HepG2 (cell line): ENCODE measurements around the gene THRAP3. TPM values are rescaled to one million over a fixed set of nuclear protein-coding genes. Genes with fewer than 3 reads are reported as not detected.

Experiments used
- DMAP1 ChIP-seq: IDR thresholded peaks from 2 replicates; pipeline ENCODE4 v1.6.1; 2016
- FOSL1 ChIP-seq: sonication (generic); formaldehyde crosslinking; IDR thresholded peaks from 2 replicates; pipeline ENCODE4 v1.9.0; 2021; ENCODE audit warnings: missing genetic modification reagents, borderline replicate concordance
- HNF1B ChIP-seq: sonication (generic); formaldehyde crosslinking; IDR thresholded peaks from 2 replicates; pipeline ENCODE4 v1.5.1; 2020; ENCODE audit warnings: mild to moderate bottlenecking, moderate library complexity, missing genetic modification reagents
- HNRNPH1 ChIP-seq: fragments of 200-400 bp; formaldehyde crosslinking; optimal IDR thresholded peaks from 2 replicates; pipeline ENCODE3; 2017; ENCODE audit warnings: mild to moderate bottlenecking, low read depth, low read length
- HNRNPK ChIP-seq: fragments of 200-400 bp; formaldehyde crosslinking; IDR thresholded peaks from 2 replicates; pipeline ENCODE4 v1.6.1; 2018; ENCODE audit warnings: low read length, low read depth, moderate library complexity, mild to moderate bottlenecking; ENCODE audit not compliant: poor library complexity, severe bottlenecking
- MXD3 ChIP-seq: IDR thresholded peaks from 2 replicates; pipeline ENCODE4 v1.6.1; 2016; ENCODE audit warnings: mild to moderate bottlenecking, missing biosample characterization, missing genetic modification reagents
- NKX3-1 ChIP-seq: sonication (generic); formaldehyde crosslinking; IDR thresholded peaks from 2 replicates; pipeline ENCODE4 v1.5.0; 2020; ENCODE audit warnings: missing genetic modification reagents
- NONO ChIP-seq, 2 experiments: fragments of 450-650 bp in 1 of 2; sonication (generic) in 1 of 2; formaldehyde crosslinking in 1 of 2; IDR thresholded peaks in 1 of 2; conservative IDR thresholded peaks in 1 of 2; 2 replicates each; pipeline versions ENCODE4 v1.6.1 to v1.8.0; 2017 to 2022; ENCODE audit warnings: mild to moderate bottlenecking in 1 of 2, missing genetic modification reagents in 1 of 2, moderate library complexity in 1 of 2
- PBX3 ChIP-seq: sonication (generic); formaldehyde crosslinking; IDR thresholded peaks from 2 replicates; pipeline ENCODE4 v1.8.1; 2023; ENCODE audit warnings: missing genetic modification reagents, inconsistent platforms, borderline replicate concordance
- PTBP1 ChIP-seq: fragments of 200-400 bp; formaldehyde crosslinking; IDR thresholded peaks from 2 replicates; pipeline ENCODE4 v1.6.1; 2018; ENCODE audit warnings: low read length, low read depth; ENCODE audit not compliant: poor library complexity, severe bottlenecking
- RFX5 ChIP-seq: IDR thresholded peaks from 2 replicates; pipeline ENCODE4 v1.6.1; 2011; ENCODE audit warnings: low read depth, low read length, improper control_type of control experiment
- SALL2 ChIP-seq: sonication (generic); formaldehyde crosslinking; IDR thresholded peaks from 2 replicates; pipeline ENCODE4 v1.8.1; 2023; ENCODE audit warnings: mild to moderate bottlenecking, missing genetic modification reagents, inconsistent platforms
- TFAP4 ChIP-seq: sonication (generic); IDR thresholded peaks from 2 replicates; pipeline ENCODE4 v1.6.1; 2016; ENCODE audit warnings: low read depth, borderline replicate concordance
- TGIF2 ChIP-seq: IDR thresholded peaks from 2 replicates; pipeline ENCODE4 v1.6.1; 2016; ENCODE audit warnings: control low read depth, missing compliant biosample characterization
- THYN1 ChIP-seq: sonication (generic); formaldehyde crosslinking; IDR thresholded peaks from 2 replicates; pipeline ENCODE4 v1.8.1; 2023; ENCODE audit warnings: low read depth, mild to moderate bottlenecking, moderate library complexity, missing genetic modification reagents, borderline replicate concordance
- ZBTB46 ChIP-seq: sonication (generic); formaldehyde crosslinking; IDR thresholded peaks from 2 replicates; pipeline ENCODE4 v1.4.0; 2020; ENCODE audit warnings: mild to moderate bottlenecking, missing genetic modification reagents, borderline replicate concordance
- ZEB1 ChIP-seq: IDR thresholded peaks from 2 replicates; pipeline ENCODE4 v1.6.1; 2012; ENCODE audit warnings: mild to moderate bottlenecking, low read depth, inconsistent platforms; ENCODE audit not compliant: insufficient replicate concordance
- ZFYVE20 ChIP-seq: sonication (generic); formaldehyde crosslinking; IDR thresholded peaks from 2 replicates; pipeline ENCODE4 v1.8.0; 2023; ENCODE audit warnings: low read depth, mild to moderate bottlenecking, moderate library complexity, missing genetic modification reagents, borderline replicate concordance
- ZNF598 ChIP-seq: sonication (generic); formaldehyde crosslinking; IDR thresholded peaks from 2 replicates; pipeline ENCODE4 v1.5.1; 2020; ENCODE audit warnings: mild to moderate bottlenecking, missing genetic modification reagents, borderline replicate concordance
- ZNF670 ChIP-seq: sonication (generic); formaldehyde crosslinking; IDR thresholded peaks from 2 replicates; pipeline ENCODE4 v1.8.0; 2022; ENCODE audit warnings: mild to moderate bottlenecking, missing genetic modification reagents, borderline replicate concordance
- ZNF766 ChIP-seq: sonication (generic); formaldehyde crosslinking; IDR thresholded peaks from 2 replicates; pipeline ENCODE4 v1.5.0; 2020; ENCODE audit warnings: missing genetic modification reagents, borderline replicate concordance
- polyA plus RNA-seq, 8 experiments: library from polyadenylated mRNA; depleted of rRNA in 3 of 8; stranded (reverse) in 7 of 8; unstranded in 1 of 8; fragments of >200 nt; fragmentation: Illumina TruSeq in 4 of 8; extraction: Trizol in 4 of 8; gene quantifications; 2 replicates each; pipeline versions ENCODE4 v1.2.1 to v1.2.3, GENCODE V29; 2011 to 2016; ENCODE audit warnings: low read depth in 4 of 8, missing spikeins in 1 of 8, mixed read lengths in 1 of 8; ENCODE audit not compliant: insufficient read depth in 1 of 8
- total RNA-seq, 5 experiments: library from RNA; depleted of rRNA; stranded (reverse); fragments of >200 nt; fragmentation: Illumina TruSeq; extraction: Trizol; gene quantifications; 2 replicates each; pipeline ENCODE4 v1.2.3, GENCODE V29; 2016; ENCODE audit warnings: low read depth in 1 of 5
- TF ChIP-seq, protein P1 (sequence below): sonication (generic); formaldehyde crosslinking; IDR thresholded peaks from 2 replicates; pipeline ENCODE4 v1.4.0; 2020; ENCODE audit warnings: mild to moderate bottlenecking, missing genetic modification reagents

The THRAP3 gene
- total and polyA plus RNA-seq, 2 of the 13 experiments (the other 11 are each of a cell fraction or from before 2014, with no cell fraction given): 45.0 to 92.6 TPM

GRCh38 chr1:36306210-36306901 lies 82.1 kb downstream of the THRAP3 start, which contains the start of gene SH3D21 (continued):
- TF ChIP-seq FOSL1 (no peak), NKX3-1 (peak; percentile 47; the same call in 1 of the 2 replicates), ZNF670 (peak; percentile 47; the same call in 1 of the 2 replicates), THYN1 (no peak), RFX5 (no peak), HNRNPH1 (no peak), MXD3 (CRISPR knock-in tag) (peak; percentile 52; the same call in 1 of the 2 replicates), ZEB1 (peak; percentile 44), ZFYVE20 (no peak), TFAP4 (peak; percentile 47; the same call in 1 of the 2 replicates), HNRNPK (peak; percentile 69), ZBTB46 (CRISPR knock-in tag) (no peak), DMAP1 (CRISPR knock-in tag) (peak; percentile 51; the same call in 1 of the 2 replicates), HNF1B (CRISPR knock-in tag) (peak; percentile 60; the same call in 1 of the 2 replicates), ZNF598 (CRISPR knock-in tag) (0 out of 2 replicates have a peak, but pooled peaks have one; percentile 49), SALL2 (no peak), PTBP1 (no peak), TGIF2 (CRISPR knock-in tag) (no peak), ZNF766 (CRISPR knock-in tag) (peak; percentile 90; the same call in 1 of the 2 replicates), PBX3 (no peak), NONO (IDR thresholded peaks at IDR 0.05) (no peak), NONO (CRISPR knock-in tag; conservative IDR thresholded peaks at IDR 0.05) (peak; percentile 63)
- TF ChIP-seq, protein P1, sequence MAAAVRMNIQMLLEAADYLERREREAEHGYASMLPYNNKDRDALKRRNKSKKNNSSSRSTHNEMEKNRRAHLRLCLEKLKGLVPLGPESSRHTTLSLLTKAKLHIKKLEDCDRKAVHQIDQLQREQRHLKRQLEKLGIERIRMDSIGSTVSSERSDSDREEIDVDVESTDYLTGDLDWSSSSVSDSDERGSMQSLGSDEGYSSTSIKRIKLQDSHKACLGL (CRISPR knock-in tag): peak; percentile 21
